ENCODE data around the gene CNGA2. TPM values are rescaled to one million over a fixed set of nuclear protein-coding genes. Genes with fewer than 3 reads are reported as not detected.

CNGA2 gene
- total RNA-seq, 1 experiment from 2014 or later = not detected

DNA sequence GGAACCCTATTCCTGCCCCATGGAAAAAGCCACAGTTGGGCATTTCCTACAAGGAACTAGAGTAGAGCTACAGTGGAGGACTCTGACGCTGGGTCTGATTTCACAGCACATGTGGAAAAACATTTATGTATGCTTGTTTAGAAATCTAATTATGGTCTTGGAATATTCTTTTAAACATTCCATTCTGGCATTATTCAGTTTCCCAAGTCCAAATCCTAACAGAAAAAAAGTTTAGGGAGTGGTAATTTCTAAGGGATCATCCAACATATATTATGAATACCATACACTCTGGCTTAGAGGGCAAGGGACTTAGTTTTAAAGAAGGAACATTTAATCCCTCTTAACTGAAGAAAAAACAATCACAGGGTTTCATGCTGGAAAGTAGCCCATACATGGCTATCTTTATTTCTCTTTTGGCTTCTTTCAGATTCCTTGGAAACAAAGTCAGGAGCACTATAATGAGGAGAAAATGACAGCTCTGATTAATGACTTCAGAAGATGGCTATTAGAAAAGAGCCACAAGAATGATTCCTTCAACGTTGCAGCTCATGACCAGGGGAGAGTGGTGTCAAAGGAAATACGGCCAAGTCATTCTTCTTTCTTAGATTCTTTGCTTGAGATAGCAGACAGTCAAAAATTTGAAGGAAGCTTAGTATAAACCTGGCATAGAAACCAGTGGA lies 56.1 kb downstream of the CNGA2 start:
- ATAC-seq (no peak), DNase-seq (ENCODE audit: low read depth, low spot score) (no peak)
- H3K9me2 ChIP-seq (ENCODE audit: insufficient read depth) = no peaks in the 10 kb centered on the region
- RAD21 ChIA-PET (ENCODE audit: low non-redundant PET in 1 of 2, low total read pairs in 2 of 2, uncharacterized antibody in 2 of 2, unreplicated experiment in 2 of 2) = no interaction called here
- POLR2A ChIA-PET = no interaction called here
- no TSS peak for BruUV-seq (replicated peaks)
- H3K9me3 ChIP-seq (ENCODE audit: control insufficient read depth in 1 of 2, insufficient read depth in 1 of 2, low read depth in 1 of 2, low read length in 2 of 2) = no peaks in the 10 kb centered on the region
- H3K4me2 ChIP-seq (ENCODE audit: low read length) = no peak overlapping the region
- H3K4me1 ChIP-seq (ENCODE audit: control insufficient read depth in 1 of 2, insufficient read depth in 2 of 2, low read length in 2 of 2) = peaks cover 3 to 9% of the 10 kb centered on the region in 2 experiments; a peak in 2 of 4 replicates
- H3K9ac ChIP-seq (ENCODE audit: low read length) = no peak overlapping the region
- H3K4me3 ChIP-seq (replicated peaks in 1 of 2; ENCODE audit: low read depth in 1 of 2, low read length in 2 of 2) = no peak overlapping the region
- H3K36me3 ChIP-seq (ENCODE audit: control insufficient read depth in 1 of 2, insufficient read depth in 2 of 2, low read length in 2 of 2) = no peaks in the 10 kb centered on the region
- peaks cover 17% of the 10 kb centered on the region; the same call in 1 of the 2 replicates for H3K27me3 ChIP-seq (ENCODE audit: insufficient read depth, low read length)
- no peaks in the 10 kb centered on the region for H3K79me2 ChIP-seq (ENCODE audit: insufficient read depth, low read length)
- CTCF ChIA-PET = no interaction called here
- H2AFZ ChIP-seq (ENCODE audit: low read depth, low read length, poor library complexity, severe bottlenecking) = no peak overlapping the region
- H3K27ac ChIP-seq (ENCODE audit: low read depth, low read length) = no peak overlapping the region
- intact Hi-C loops (cut with micrococcal nuclease) = no loop called here
- TF ChIP-seq, protein P1, sequence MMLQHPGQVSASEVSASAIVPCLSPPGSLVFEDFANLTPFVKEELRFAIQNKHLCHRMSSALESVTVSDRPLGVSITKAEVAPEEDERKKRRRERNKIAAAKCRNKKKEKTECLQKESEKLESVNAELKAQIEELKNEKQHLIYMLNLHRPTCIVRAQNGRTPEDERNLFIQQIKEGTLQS (IDR thresholded peaks at IDR 0.05) = no peak
- no peak for TF ChIP-seq POLR2A (IDR thresholded peaks at IDR 0.05; ENCODE audit: borderline replicate concordance, extremely low read depth, insufficient read depth, insufficient read length)
- TF ChIP-seq POLR2AphosphoS5 (IDR thresholded peaks at IDR 0.05; ENCODE audit: low read depth, low read length) = no peak
- TF ChIP-seq RAD21 (IDR thresholded peaks at IDR 0.05; ENCODE audit: low read depth) = no peak
- TF ChIP-seq CBX3 (IDR thresholded peaks at IDR 0.05; ENCODE audit: low read depth) = no peak
- no peak for TF ChIP-seq EGR1 (IDR thresholded peaks at IDR 0.05; ENCODE audit: low read depth)
- no peak for TF ChIP-seq TCF7L2 (IDR thresholded peaks at IDR 0.05; ENCODE audit: borderline replicate concordance, extremely low read depth, insufficient read depth, insufficient read length)
- TF ChIP-seq, protein P2, sequence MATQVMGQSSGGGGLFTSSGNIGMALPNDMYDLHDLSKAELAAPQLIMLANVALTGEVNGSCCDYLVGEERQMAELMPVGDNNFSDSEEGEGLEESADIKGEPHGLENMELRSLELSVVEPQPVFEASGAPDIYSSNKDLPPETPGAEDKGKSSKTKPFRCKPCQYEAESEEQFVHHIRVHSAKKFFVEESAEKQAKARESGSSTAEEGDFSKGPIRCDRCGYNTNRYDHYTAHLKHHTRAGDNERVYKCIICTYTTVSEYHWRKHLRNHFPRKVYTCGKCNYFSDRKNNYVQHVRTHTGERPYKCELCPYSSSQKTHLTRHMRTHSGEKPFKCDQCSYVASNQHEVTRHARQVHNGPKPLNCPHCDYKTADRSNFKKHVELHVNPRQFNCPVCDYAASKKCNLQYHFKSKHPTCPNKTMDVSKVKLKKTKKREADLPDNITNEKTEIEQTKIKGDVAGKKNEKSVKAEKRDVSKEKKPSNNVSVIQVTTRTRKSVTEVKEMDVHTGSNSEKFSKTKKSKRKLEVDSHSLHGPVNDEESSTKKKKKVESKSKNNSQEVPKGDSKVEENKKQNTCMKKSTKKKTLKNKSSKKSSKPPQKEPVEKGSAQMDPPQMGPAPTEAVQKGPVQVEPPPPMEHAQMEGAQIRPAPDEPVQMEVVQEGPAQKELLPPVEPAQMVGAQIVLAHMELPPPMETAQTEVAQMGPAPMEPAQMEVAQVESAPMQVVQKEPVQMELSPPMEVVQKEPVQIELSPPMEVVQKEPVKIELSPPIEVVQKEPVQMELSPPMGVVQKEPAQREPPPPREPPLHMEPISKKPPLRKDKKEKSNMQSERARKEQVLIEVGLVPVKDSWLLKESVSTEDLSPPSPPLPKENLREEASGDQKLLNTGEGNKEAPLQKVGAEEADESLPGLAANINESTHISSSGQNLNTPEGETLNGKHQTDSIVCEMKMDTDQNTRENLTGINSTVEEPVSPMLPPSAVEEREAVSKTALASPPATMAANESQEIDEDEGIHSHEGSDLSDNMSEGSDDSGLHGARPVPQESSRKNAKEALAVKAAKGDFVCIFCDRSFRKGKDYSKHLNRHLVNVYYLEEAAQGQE (IDR thresholded peaks at IDR 0.05; ENCODE audit: low read depth) = no peak
- TF ChIP-seq YY1 (IDR thresholded peaks at IDR 0.05; ENCODE audit: extremely low read depth, insufficient replicate concordance, low read depth, low read length) = no peak
- TF ChIP-seq JUND (IDR thresholded peaks at IDR 0.05) = no peak
- H4K20me1 ChIP-seq (ENCODE audit: insufficient read depth) = no peaks in the 10 kb centered on the region; the same call in 1 of the 2 replicates
